Thymus (tissue), 11 donors: ENCODE results near the gene PRKAR1A. TPM values are rescaled to one million over a fixed set of nuclear protein-coding genes. Genes with fewer than 3 reads are reported as not detected.

Source experiments
- DNase-seq, 9 donors: peaks; one replicate each; pipeline ENCODE4 v3.0.0-alpha.2; 2013; ENCODE audit warnings: low spot score in 9 of 9, low read depth in 6 of 9, missing footprints in 1 of 9
- H3K27ac ChIP-seq, 2 donors: one replicate each; pipeline ENCODE4 v1.5.1; 2013; ENCODE audit warnings: control low read depth in 1 of 2, low read depth in 1 of 2, low read length in 1 of 2, mild to moderate bottlenecking in 1 of 2, moderate library complexity in 1 of 2
- H3K27me3 ChIP-seq, 2 donors: one replicate each; pipeline ENCODE4 v1.5.1; 2013; ENCODE audit warnings: low read length in 1 of 2; ENCODE audit not compliant: control insufficient read depth in 2 of 2, insufficient read depth in 1 of 2
- H3K36me3 ChIP-seq, 2 donors: one replicate each; pipeline ENCODE4 v1.5.1; 2013; ENCODE audit warnings: low read length in 1 of 2, mild to moderate bottlenecking in 1 of 2, moderate library complexity in 1 of 2; ENCODE audit not compliant: control insufficient read depth in 2 of 2, insufficient read depth in 2 of 2
- H3K4me1 ChIP-seq, 2 donors: one replicate each; pipeline ENCODE4 v1.5.1; 2013; ENCODE audit warnings: low read length in 2 of 2; ENCODE audit not compliant: control insufficient read depth in 2 of 2, insufficient read depth in 2 of 2
- H3K4me3 ChIP-seq, 2 donors: one replicate each; pipeline ENCODE4 v1.5.1; 2013; ENCODE audit warnings: low read length in 2 of 2, control low read depth in 1 of 2, mild to moderate bottlenecking in 1 of 2
- H3K9me3 ChIP-seq, 2 donors: one replicate each; pipeline ENCODE4 v1.5.1; 2013; ENCODE audit warnings: low read length in 1 of 2, mild to moderate bottlenecking in 1 of 2; ENCODE audit not compliant: control insufficient read depth in 2 of 2, insufficient read depth in 1 of 2
- WGBS: extraction: QIAGEN DNeasy Blood & Tissue Kit; methylation state at CpG from one replicate; pipeline ENCODE4 v1.1.7; 2013; 5-methylcytosine and 5-hydroxymethylcytosine counted together
- polyA plus RNA-seq: library from polyadenylated mRNA; stranded (reverse); fragments of 200-250 nt; gene quantifications from one replicate; pipeline ENCODE4 v1.2.3, GENCODE V29; 2013
- total RNA-seq: library from RNA; stranded (reverse); fragments of 120-200 nt; gene quantifications from one replicate; pipeline ENCODE4 v1.2.4, GENCODE V29; 2013
- donor health status: healthy.

The PRKAR1A gene
- total and polyA plus RNA-seq, 2 donors, result 140 to 144 TPM

- Histone ChIP-seq H3K4me3 (no peak overlapping the region), H3K36me3 (peaks cover 28 to 48% of the 10 kb centered on the region in 2 donors), H3K9me3 (no peaks in the 10 kb centered on the region), H3K27me3 (no peaks in the 10 kb centered on the region), H3K4me1 (no peaks in the 10 kb centered on the region), H3K27ac (no peak overlapping the region)
- DNase-seq, result no peak
- 97% methylated on average over 3 of the region's 3 CpGs for WGBS
Measured at GRCh38 chr17:68532826-68533225, 20.6 kb downstream of the PRKAR1A start.

GRCh38 chr17:68533887-68534694 lies 21.9 kb downstream of the PRKAR1A start:
- Histone ChIP-seq H3K36me3 (peaks cover 24 to 38% of the 10 kb centered on the region in 2 donors), H3K4me3 (no peak overlapping the region), H3K27me3 (no peaks in the 10 kb centered on the region), H3K4me1 (no peaks in the 10 kb centered on the region), H3K9me3 (no peaks in the 10 kb centered on the region), H3K27ac (no peak overlapping the region)
- peak in 1 of 9 donors; percentile 25 for DNase-seq
- 91% methylated on average over 6 of the region's 6 CpGs for whole genome bisulfite sequencing

GRCh38 chr17:68534695-68535088 lies 22.5 kb downstream of the PRKAR1A start:
- H3K36me3 ChIP-seq, result peaks cover 19 to 32% of the 10 kb centered on the region in 2 donors
- H3K27me3 ChIP-seq, result no peaks in the 10 kb centered on the region
- H3K4me1 ChIP-seq, result no peaks in the 10 kb centered on the region
- 98% methylated on average over 6 of the region's 6 CpGs for WGBS
- no peak overlapping the region for H3K4me3 ChIP-seq
- DNase-seq, result no peak
- H3K27ac ChIP-seq, result no peak overlapping the region
- no peaks in the 10 kb centered on the region for H3K9me3 ChIP-seq

- no peak overlapping the region for H3K27ac ChIP-seq
- no peak for DNase-seq
- no peak overlapping the region for H3K4me3 ChIP-seq
- peaks cover 16 to 25% of the 10 kb centered on the region in 2 donors for H3K36me3 ChIP-seq
- no peaks in the 10 kb centered on the region for H3K27me3 ChIP-seq
- 97% methylated on average over 3 of the region's 3 CpGs for WGBS
- no peaks in the 10 kb centered on the region for H3K9me3 ChIP-seq
- H3K4me1 ChIP-seq, result no peaks in the 10 kb centered on the region
Measured at GRCh38 chr17:68535922-68536321, 23.7 kb downstream of the PRKAR1A start.

GRCh38 chr17:68539548-68540467 lies 27.6 kb downstream of the PRKAR1A start:
- no peak overlapping the region for H3K4me3 ChIP-seq
- H3K9me3 ChIP-seq, result no peaks in the 10 kb centered on the region
- no peak overlapping the region for H3K27ac ChIP-seq
- no peaks in the 10 kb centered on the region for H3K27me3 ChIP-seq
- H3K4me1 ChIP-seq, result no peaks in the 10 kb centered on the region
- WGBS, result 77% methylated on average over 20 of the region's 20 CpGs
- peaks cover 11 to 16% of the 10 kb centered on the region in 2 donors for H3K36me3 ChIP-seq
- DNase-seq, result peak in 4 of 9 donors; percentile 4 to 47 (median 18)

- H3K9me3 ChIP-seq, result no peaks in the 10 kb centered on the region
- 90% methylated on average over 8 of the region's 8 CpGs for WGBS
- no peak for DNase-seq
- no peaks in the 10 kb centered on the region for H3K4me1 ChIP-seq
- peaks cover 7 to 11% of the 10 kb centered on the region in 2 donors for H3K36me3 ChIP-seq
- H3K27ac ChIP-seq, result no peak overlapping the region
- no peak overlapping the region for H3K4me3 ChIP-seq
- H3K27me3 ChIP-seq, result no peaks in the 10 kb centered on the region
Measured at GRCh38 chr17:68540981-68541380, 28.8 kb downstream of the PRKAR1A start.

- WGBS, result 96% methylated on average over 6 of the region's 6 CpGs
Measured at GRCh38 chr17:68541816-68542215, 29.6 kb downstream of the PRKAR1A start.

GRCh38 chr17:68542698-68543463 lies 30.7 kb downstream of the PRKAR1A start:
- H3K36me3 ChIP-seq, result peaks cover 4 to 6% of the 10 kb centered on the region in 2 donors
- no peak overlapping the region for H3K27ac ChIP-seq
- WGBS, result 98% methylated on average over 13 of the region's 13 CpGs
- no peaks in the 10 kb centered on the region for H3K9me3 ChIP-seq
- H3K4me1 ChIP-seq, result no peaks in the 10 kb centered on the region
- no peak for DNase-seq
- no peak overlapping the region for H3K4me3 ChIP-seq
- no peaks in the 10 kb centered on the region for H3K27me3 ChIP-seq

More at GRCh38 chr17:68541816-68542215, 29.6 kb downstream of the PRKAR1A start:
- Histone ChIP-seq H3K9me3 (no peaks in the 10 kb centered on the region), H3K4me3 (no peak overlapping the region), H3K27me3 (no peaks in the 10 kb centered on the region), H3K4me1 (no peaks in the 10 kb centered on the region), H3K36me3 (peaks cover 7 to 11% of the 10 kb centered on the region in 2 donors), H3K27ac (no peak overlapping the region)
- no peak for DNase-seq
